Transverse colon (tissue), 4 donors: ENCODE results near the gene STK33.
"Not testable (repeated sequence)": the region's sequence is repeated elsewhere in the genome, so short reads cannot be mapped to it uniquely, and the experiment has no call there.

ENCODE experiments used
- CTCF ChIP-seq, 5 experiments: fragments of 200-600 bp in 3 of 5; fragments of 450-650 bp in 2 of 5; sonication (generic) in 3 of 5; IDR thresholded peaks; 1 replicate in 2 of 5; 2 replicates in 3 of 5; pipeline ENCODE4 v1.5.1; 2016 to 2017; ENCODE audit warnings: antibody characterized with exemption in 5 of 5, inconsistent platforms in 3 of 5, mild to moderate bottlenecking in 2 of 5, moderate library complexity in 1 of 5
- EP300 ChIP-seq: sonication (generic); formaldehyde crosslinking; IDR thresholded peaks from one replicate; pipeline ENCODE4 v1.6.1; 2017; ENCODE audit warnings: antibody characterized with exemption, low read depth
- POLR2A ChIP-seq: fragments of 450-650 bp; IDR thresholded peaks from one replicate; pipeline ENCODE4 v1.6.1; 2016; ENCODE audit warnings: antibody characterized with exemption, mild to moderate bottlenecking, moderate library complexity
- POLR2AphosphoS5 ChIP-seq, 3 donors: sonication (generic); formaldehyde crosslinking; IDR thresholded peaks; one replicate each; pipeline ENCODE4 v1.6.1; 2016; ENCODE audit warnings: antibody characterized with exemption in 3 of 3

- TF ChIP-seq CTCF (IDR thresholded peaks at IDR 0.05); POLR2AphosphoS5 (IDR thresholded peaks at IDR 0.05); POLR2A; EP300: not testable (repeated sequence)
These were observed 126.7 kb downstream of the STK33 start for GRCh38 chr11:8467356-8467755.
